ENCODE results near the gene TSPAN33. TPM values are rescaled to one million over a fixed set of nuclear protein-coding genes. Genes with fewer than 3 reads are reported as not detected.

Gene TSPAN33
- total RNA-seq, 1 experiment from 2014 or later: 1.6 TPM

DNA sequence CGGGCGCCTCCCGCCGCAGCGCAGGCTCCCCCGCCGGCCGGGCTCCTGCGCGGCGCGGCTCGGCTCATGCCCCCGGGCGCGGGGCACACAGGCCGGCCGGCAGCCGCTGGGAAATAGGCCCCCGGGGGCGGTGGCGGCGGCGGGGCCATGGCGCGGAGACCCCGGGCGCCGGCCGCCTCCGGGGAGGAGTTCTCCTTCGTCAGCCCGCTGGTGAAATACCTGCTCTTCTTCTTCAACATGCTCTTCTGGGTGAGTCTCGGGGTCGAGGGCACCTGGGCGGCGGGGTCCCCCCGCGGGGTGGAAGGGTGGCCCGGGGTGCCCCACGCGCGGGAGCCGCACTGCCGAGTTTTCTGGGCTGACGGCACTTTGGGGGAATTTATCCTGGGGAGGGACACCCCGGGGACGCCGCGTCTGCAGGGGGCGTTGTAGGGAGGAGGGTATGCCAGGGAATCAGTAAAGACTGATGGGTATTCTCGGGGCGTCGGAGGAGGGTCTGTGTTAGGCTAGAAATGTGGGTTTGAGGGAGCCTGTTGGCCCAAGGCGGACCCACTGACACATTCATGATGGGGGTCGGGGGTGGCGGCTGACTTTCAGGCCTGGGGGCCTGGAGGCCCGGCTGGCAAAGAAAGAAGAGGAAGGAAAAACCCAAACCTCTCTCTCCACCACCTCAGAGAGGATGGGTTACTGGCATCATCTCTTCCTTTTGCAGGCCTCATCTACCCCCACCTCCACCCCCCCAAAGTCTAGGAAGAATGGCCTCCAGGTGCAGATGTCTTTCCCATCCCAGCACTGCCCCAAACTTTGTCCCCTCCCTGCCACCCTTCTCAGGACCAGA lies 544 bp downstream of the TSPAN33 start:
- intact Hi-C loops (cut with micrococcal nuclease; ENCODE audit: unreplicated experiment): no loop called here
- Histone ChIP-seq H3K4me1 (ENCODE audit: insufficient read depth, low read length, poor library complexity, severe bottlenecking) (peaks cover 6% of the 10 kb centered on the region), H3K4me3 (ENCODE audit: low read depth, low read length, poor library complexity, severe bottlenecking) (peak overlapping the region; percentile 58), H3K27ac (ENCODE audit: low read depth, low read length, poor library complexity, severe bottlenecking) (no peak overlapping the region), H3K9me3 (ENCODE audit: low read depth, low read length, poor library complexity, severe bottlenecking) (no peaks in the 10 kb centered on the region), H3K36me3 (ENCODE audit: insufficient read depth, low read length, poor library complexity, severe bottlenecking) (no peaks in the 10 kb centered on the region), H3K27me3 (replicated peaks; ENCODE audit: insufficient read depth, low read depth, low read length, poor library complexity) (peaks cover 16% of the 10 kb centered on the region)
- no peak for TF ChIP-seq EZH2 (IDR thresholded peaks at IDR 0.05; ENCODE audit: borderline replicate concordance, low read depth, low read length, poor library complexity, severe bottlenecking)
- TF ChIP-seq, protein P1, sequence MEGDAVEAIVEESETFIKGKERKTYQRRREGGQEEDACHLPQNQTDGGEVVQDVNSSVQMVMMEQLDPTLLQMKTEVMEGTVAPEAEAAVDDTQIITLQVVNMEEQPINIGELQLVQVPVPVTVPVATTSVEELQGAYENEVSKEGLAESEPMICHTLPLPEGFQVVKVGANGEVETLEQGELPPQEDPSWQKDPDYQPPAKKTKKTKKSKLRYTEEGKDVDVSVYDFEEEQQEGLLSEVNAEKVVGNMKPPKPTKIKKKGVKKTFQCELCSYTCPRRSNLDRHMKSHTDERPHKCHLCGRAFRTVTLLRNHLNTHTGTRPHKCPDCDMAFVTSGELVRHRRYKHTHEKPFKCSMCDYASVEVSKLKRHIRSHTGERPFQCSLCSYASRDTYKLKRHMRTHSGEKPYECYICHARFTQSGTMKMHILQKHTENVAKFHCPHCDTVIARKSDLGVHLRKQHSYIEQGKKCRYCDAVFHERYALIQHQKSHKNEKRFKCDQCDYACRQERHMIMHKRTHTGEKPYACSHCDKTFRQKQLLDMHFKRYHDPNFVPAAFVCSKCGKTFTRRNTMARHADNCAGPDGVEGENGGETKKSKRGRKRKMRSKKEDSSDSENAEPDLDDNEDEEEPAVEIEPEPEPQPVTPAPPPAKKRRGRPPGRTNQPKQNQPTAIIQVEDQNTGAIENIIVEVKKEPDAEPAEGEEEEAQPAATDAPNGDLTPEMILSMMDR (conservative IDR thresholded peaks at IDR 0.05; ENCODE audit: low read depth, low read length): peak; percentile 59
- no TSS peak for BruUV-seq (replicated peaks)
- no peak for DNase-seq (ENCODE audit: low spot score)
- POLR2A ChIA-PET (ENCODE audit: low non-redundant PET): no interaction called here
- CTCF ChIA-PET: interaction anchor here (1.5 kb wide), 1 partner anchor 19 kb away, joined by 5 read pairs; no protein-coding TSS in a partner anchor

DNA sequence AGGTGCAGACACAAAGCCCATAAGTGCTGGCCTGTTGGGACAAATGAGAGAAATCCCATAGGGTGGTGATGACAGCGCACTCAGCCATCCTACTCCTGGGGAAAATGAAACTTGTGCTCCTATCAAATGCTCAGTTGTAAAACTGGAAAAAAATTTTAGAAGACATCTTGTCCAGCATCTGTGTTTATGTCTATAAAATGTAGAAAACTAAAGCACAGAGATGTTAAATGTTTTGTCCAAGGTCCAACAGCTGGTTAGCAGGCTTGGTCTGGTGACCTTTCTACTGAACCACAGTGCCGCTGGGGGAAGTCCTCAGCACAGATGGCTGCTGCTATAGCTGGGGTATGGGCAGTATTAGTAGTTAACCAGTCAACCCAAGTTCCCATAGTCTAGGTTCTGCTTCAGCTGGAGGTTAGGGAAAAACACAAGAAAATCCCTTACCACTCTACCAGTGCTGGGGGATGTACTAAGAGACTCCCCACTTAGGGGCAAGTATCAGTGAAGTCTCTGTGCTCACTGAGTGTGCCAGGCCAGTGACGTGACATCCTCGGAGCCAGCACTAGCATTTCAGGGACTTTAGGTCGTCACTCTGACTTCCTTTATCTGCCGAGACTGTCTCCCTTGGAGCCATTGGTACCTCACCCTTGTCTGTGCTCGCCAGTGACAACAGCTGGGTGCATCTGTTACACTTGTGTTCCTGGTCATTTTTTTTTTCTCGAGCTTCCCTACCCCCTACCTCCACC lies 1.9 kb downstream of the TSPAN33 start:
- CTCF ChIA-PET: interaction anchor here (0.6 kb wide), 1 partner anchor 502 kb away, joined by 3 read pairs; no protein-coding TSS in a partner anchor
- H3K4me3 ChIP-seq (ENCODE audit: low read depth, low read length, poor library complexity, severe bottlenecking): no peak overlapping the region
- no peak for TF ChIP-seq EZH2 (IDR thresholded peaks at IDR 0.05; ENCODE audit: borderline replicate concordance, low read depth, low read length, poor library complexity, severe bottlenecking)
- TF ChIP-seq, protein P1 (conservative IDR thresholded peaks at IDR 0.05; ENCODE audit: low read depth, low read length): no peak
- no peaks in the 10 kb centered on the region for H3K9me3 ChIP-seq (ENCODE audit: low read depth, low read length, poor library complexity, severe bottlenecking)
- POLR2A ChIA-PET (ENCODE audit: low non-redundant PET): no interaction called here
- DNase-seq (ENCODE audit: low spot score): no peak
- H3K27ac ChIP-seq (ENCODE audit: low read depth, low read length, poor library complexity, severe bottlenecking): no peak overlapping the region
- H3K27me3 ChIP-seq (replicated peaks; ENCODE audit: insufficient read depth, low read depth, low read length, poor library complexity): peaks cover 16% of the 10 kb centered on the region
- intact Hi-C loops (cut with micrococcal nuclease; ENCODE audit: unreplicated experiment): no loop called here
- no peaks in the 10 kb centered on the region for H3K36me3 ChIP-seq (ENCODE audit: insufficient read depth, low read length, poor library complexity, severe bottlenecking)
- BruUV-seq (replicated peaks): no TSS peak
- H3K4me1 ChIP-seq (ENCODE audit: insufficient read depth, low read length, poor library complexity, severe bottlenecking): peaks cover 13% of the 10 kb centered on the region

DNA sequence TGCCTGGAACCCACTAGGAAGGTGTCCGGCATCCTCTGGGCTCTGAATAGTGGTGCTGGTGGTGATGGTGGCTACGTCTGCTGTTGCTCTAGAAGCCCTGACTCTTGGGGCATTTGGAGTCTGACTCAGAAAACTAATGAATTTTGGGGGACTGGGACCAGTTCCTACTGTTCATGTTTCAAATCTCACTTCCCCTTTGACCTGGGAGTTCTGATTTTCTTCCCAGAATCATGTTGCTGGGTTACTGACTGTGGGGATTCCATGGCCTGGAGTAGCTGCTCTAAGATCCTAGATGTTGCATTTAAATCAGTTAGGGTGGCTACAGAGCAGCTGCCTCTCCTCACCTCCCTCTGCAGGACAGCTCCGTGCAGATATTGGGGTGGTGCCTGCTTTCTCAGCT lies 3.2 kb downstream of the TSPAN33 start:
- ChIA-PET CTCF (no interaction called here), POLR2A (ENCODE audit: low non-redundant PET) (no interaction called here)
- no peak overlapping the region for H3K27ac ChIP-seq (ENCODE audit: low read depth, low read length, poor library complexity, severe bottlenecking)
- no peaks in the 10 kb centered on the region for H3K9me3 ChIP-seq (ENCODE audit: low read depth, low read length, poor library complexity, severe bottlenecking)
- H3K4me1 ChIP-seq (ENCODE audit: insufficient read depth, low read length, poor library complexity, severe bottlenecking): peaks cover 13% of the 10 kb centered on the region
- BruUV-seq (replicated peaks): no TSS peak
- peaks cover 16% of the 10 kb centered on the region for H3K27me3 ChIP-seq (replicated peaks; ENCODE audit: insufficient read depth, low read depth, low read length, poor library complexity)
- TF ChIP-seq, protein P1 (conservative IDR thresholded peaks at IDR 0.05; ENCODE audit: low read depth, low read length): no peak
- no peak for TF ChIP-seq EZH2 (IDR thresholded peaks at IDR 0.05; ENCODE audit: borderline replicate concordance, low read depth, low read length, poor library complexity, severe bottlenecking)
- H3K4me3 ChIP-seq (ENCODE audit: low read depth, low read length, poor library complexity, severe bottlenecking): no peak overlapping the region
- no peak for DNase-seq (ENCODE audit: low spot score)
- no peaks in the 10 kb centered on the region for H3K36me3 ChIP-seq (ENCODE audit: insufficient read depth, low read length, poor library complexity, severe bottlenecking)
- intact Hi-C loops (cut with micrococcal nuclease; ENCODE audit: unreplicated experiment): no loop called here
